Transverse colon (tissue), 4 donors: ENCODE data around the gene SPATA22. TPM values are rescaled to one million over a fixed set of nuclear protein-coding genes. Genes with fewer than 3 reads are reported as not detected.

Experiments
- DNase-seq: peaks from one replicate; pipeline ENCODE4 v3.0.0-alpha.2; 2019
- H3K27ac ChIP-seq, 4 donors: fragments of 200-600 bp; sonication (generic); 2 replicates each; pipeline ENCODE4 v1.5.1; 2016 to 2018; ENCODE audit warnings: inconsistent platforms in 4 of 4
- H3K27me3 ChIP-seq: fragments of 200-600 bp; sonication (generic); 2 replicates; pipeline ENCODE4 v1.5.1; 2017; ENCODE audit warnings: inconsistent platforms
- H3K36me3 ChIP-seq, 4 donors: fragments of 200-600 bp; sonication (generic); 2 replicates each; pipeline ENCODE4 v1.5.1; 2017 to 2019; ENCODE audit warnings: inconsistent platforms in 4 of 4
- H3K4me1 ChIP-seq, 4 donors: fragments of 200-600 bp; sonication (generic); 2 replicates each; pipeline ENCODE4 v1.5.1; 2017 to 2020; ENCODE audit warnings: inconsistent platforms in 4 of 4
- H3K4me3 ChIP-seq, 4 donors: fragments of 200-600 bp; sonication (generic); 1 replicate in 1 of 4; 2 replicates in 3 of 4; pipeline versions ENCODE4 v1.5.1 to v1.6.1; 2017 to 2019; ENCODE audit warnings: inconsistent platforms in 4 of 4
- H3K9me3 ChIP-seq, 2 donors: fragments of 200-600 bp; sonication (generic); 2 replicates each; pipeline ENCODE4 v1.5.1; 2017 to 2019; ENCODE audit warnings: inconsistent platforms in 2 of 2
- EP300 ChIP-seq: sonication (generic); formaldehyde crosslinking; IDR thresholded peaks from one replicate; pipeline ENCODE4 v1.6.1; 2017; ENCODE audit warnings: antibody characterized with exemption, low read depth
- POLR2A ChIP-seq: fragments of 450-650 bp; IDR thresholded peaks from one replicate; pipeline ENCODE4 v1.6.1; 2016; ENCODE audit warnings: antibody characterized with exemption, mild to moderate bottlenecking, moderate library complexity
- POLR2AphosphoS5 ChIP-seq, 3 donors: sonication (generic); formaldehyde crosslinking; IDR thresholded peaks; one replicate each; pipeline ENCODE4 v1.6.1; 2016; ENCODE audit warnings: antibody characterized with exemption in 3 of 3
- WGBS, 2 donors: methylation state at CpG; one replicate each; pipeline ENCODE4 v1.1.5; 2018; ENCODE audit warnings: low coverage in 1 of 2; 5-methylcytosine and 5-hydroxymethylcytosine counted together
- in situ Hi-C, 4 donors: fragments of 200-750 bp; cut with MboI; loops; one replicate each; pipeline versions ENCODE4 v1.15.0 to v1.15.1; 2017; ENCODE audit warnings: low sequenced_read_pairs in 3 of 4, low pct_ligation_motif_present in 1 of 4, low pct_unique_long_range_greater_than_20kb in 1 of 4
- intact Hi-C: fragments of 100-400 bp; cut with DNase I; formaldehyde crosslinking; loops from one replicate; pipeline ENCODE4 v1.15.1; 2023; ENCODE audit warnings: low total_unique reads
- total RNA-seq, 4 donors: library from RNA; depleted of rRNA; stranded (reverse); fragments of >200 nt; gene quantifications; one replicate each; pipeline ENCODE4 v1.1.0, GENCODE V29; 2016
- TF ChIP-seq, protein P1 (sequence below), 5 experiments: fragments of 200-600 bp in 3 of 5; fragments of 450-650 bp in 2 of 5; sonication (generic) in 3 of 5; IDR thresholded peaks; 1 replicate in 2 of 5; 2 replicates in 3 of 5; pipeline ENCODE4 v1.5.1; 2016 to 2017; ENCODE audit warnings: antibody characterized with exemption in 5 of 5, inconsistent platforms in 3 of 5, mild to moderate bottlenecking in 2 of 5, moderate library complexity in 1 of 5

SPATA22 gene
- total RNA-seq, 4 donors from 2014 or later = not detected

DNA sequence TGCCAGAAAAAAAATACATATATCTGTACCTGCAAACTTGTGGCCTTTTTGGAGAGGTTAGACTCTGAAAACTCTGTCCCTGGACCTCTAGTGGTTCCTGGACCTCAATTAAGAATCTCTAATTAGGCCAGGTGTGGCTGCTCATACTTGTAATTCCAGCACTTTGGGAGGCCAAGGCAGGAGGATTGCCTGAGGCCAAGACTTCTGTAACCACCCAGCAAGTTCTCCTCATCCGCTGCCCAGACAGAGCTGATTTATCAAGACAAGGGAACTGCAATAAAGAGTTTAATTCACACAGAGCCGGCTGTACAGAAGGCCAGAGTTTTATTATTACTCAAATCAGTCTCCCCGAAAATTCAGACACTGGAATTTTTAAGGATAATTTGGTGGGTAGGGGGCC is 8.4 kb upstream of the SPATA22 start:
- H3K4me3 ChIP-seq = no peak overlapping the region
- 81% methylated on average over 3 of the region's 3 CpGs; no CpG with 5 or more reads in 1 of the 2 donors for WGBS, 2 donors
- H3K27ac ChIP-seq = no peak overlapping the region
- no peak for DNase-seq
- no peaks in the 10 kb centered on the region for H3K27me3 ChIP-seq
- in situ Hi-C loops = loop anchor here in 1 of 4 donors (25.0 kb wide), 1 partner anchor 93 kb away; the partner anchor contains the start of genes OR1E1 and OR3A2
- no peak for TF ChIP-seq EP300
- no peak for TF ChIP-seq POLR2AphosphoS5 (IDR thresholded peaks at IDR 0.05)
- TF ChIP-seq, protein P1, sequence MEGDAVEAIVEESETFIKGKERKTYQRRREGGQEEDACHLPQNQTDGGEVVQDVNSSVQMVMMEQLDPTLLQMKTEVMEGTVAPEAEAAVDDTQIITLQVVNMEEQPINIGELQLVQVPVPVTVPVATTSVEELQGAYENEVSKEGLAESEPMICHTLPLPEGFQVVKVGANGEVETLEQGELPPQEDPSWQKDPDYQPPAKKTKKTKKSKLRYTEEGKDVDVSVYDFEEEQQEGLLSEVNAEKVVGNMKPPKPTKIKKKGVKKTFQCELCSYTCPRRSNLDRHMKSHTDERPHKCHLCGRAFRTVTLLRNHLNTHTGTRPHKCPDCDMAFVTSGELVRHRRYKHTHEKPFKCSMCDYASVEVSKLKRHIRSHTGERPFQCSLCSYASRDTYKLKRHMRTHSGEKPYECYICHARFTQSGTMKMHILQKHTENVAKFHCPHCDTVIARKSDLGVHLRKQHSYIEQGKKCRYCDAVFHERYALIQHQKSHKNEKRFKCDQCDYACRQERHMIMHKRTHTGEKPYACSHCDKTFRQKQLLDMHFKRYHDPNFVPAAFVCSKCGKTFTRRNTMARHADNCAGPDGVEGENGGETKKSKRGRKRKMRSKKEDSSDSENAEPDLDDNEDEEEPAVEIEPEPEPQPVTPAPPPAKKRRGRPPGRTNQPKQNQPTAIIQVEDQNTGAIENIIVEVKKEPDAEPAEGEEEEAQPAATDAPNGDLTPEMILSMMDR (IDR thresholded peaks at IDR 0.05) = no peak
- TF ChIP-seq POLR2A = no peak
- intact Hi-C loops = no loop called here
- peaks cover 0 to 22% (median 7%) of the 10 kb centered on the region in 4 donors for H3K4me1 ChIP-seq
- H3K9me3 ChIP-seq = no peaks in the 10 kb centered on the region
- no peaks in the 10 kb centered on the region for H3K36me3 ChIP-seq

DNA sequence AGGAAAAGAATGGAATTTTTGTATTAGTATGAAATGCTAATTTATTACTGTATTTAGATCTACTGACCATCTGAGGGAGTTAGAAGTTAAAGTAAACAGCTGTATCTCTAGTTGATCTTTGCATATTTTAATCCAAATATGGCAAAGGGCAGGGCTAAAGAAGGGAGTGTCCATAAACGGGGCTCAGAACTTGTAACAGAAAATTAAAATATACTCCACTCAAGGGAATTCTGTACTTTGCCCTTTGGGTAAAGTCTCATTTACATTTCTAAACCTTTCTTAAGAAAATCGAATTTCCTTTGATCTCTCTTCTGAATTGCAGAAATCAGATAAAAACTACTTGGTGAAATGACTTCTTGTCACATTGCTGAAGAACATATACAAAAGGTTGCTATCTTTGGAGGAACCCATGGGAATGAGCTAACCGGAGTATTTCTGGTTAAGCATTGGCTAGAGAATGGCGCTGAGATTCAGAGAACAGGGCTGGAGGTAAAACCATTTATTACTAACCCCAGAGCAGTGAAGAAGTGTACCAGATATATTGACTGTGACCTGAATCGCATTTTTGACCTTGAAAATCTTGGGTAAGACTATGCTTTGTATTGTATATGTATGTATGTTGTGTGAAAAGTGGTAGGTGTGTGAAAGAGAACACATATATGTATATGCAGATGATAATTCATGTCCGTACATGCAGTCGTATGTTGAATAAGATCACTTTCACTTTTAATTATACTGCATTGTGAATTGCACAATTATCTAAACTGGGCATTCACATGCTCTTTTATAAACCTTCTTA is 4.4 kb upstream of the SPATA22 start, which contains the start of gene ASPA:
ASPA (plus strand) TSS at position 186 of the 799 bp plus-strand sequence; CDS start at position 349, 163 bp downstream.
- Histone ChIP-seq H3K27me3 (no peaks in the 10 kb centered on the region), H3K4me1 (peaks cover 11 to 38% (median 18%) of the 10 kb centered on the region in 4 donors), H3K9me3 (no peaks in the 10 kb centered on the region), H3K36me3 (no peaks in the 10 kb centered on the region), H3K27ac (peak within 1 kb of the TSS; percentile 69 to 84 (median 74)), H3K4me3 (peak within 1 kb of the TSS in 3 of 4 donors; percentile 13 to 45 (median 16))
- TF ChIP-seq, protein P1 (IDR thresholded peaks at IDR 0.05) = no peak
- TF ChIP-seq POLR2AphosphoS5 (IDR thresholded peaks at IDR 0.05) (no peak), EP300 (no peak), POLR2A (no peak)
- in situ Hi-C loops = loop anchor here in 1 of 4 donors (25.0 kb wide), 1 partner anchor 89 kb away; the partner anchor contains the start of genes OR1E1 and OR3A2
- 19 to 28% methylated on average over 7 of the region's 7 CpGs for WGBS, 2 donors
- no peak for DNase-seq
- intact Hi-C loops = no loop called here

DNA sequence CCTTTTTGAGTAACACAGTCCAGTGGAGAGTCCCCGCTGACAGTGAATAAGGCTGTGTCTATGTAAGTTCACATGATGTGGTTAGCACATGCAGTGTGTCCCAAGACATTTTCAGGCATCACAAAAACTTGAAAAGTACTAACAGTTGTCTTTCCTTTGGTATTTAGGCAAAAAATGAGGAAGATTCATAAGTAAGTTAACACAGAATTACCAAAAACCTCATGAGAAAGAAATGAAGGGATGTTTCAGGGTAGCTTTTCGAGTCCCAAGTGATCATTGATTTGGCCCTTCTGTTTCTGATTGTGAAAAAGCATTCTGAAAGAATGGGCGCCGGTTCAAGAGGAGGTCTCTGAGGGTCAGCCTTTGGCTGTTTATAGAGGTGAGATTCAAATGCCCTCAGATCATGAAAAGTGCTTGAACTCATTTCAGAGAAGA is 3.6 kb upstream of the SPATA22 start:
- H3K4me1 ChIP-seq = peaks cover 11 to 38% (median 18%) of the 10 kb centered on the region in 4 donors
- WGBS, 2 donors = 61 to 66% methylated on average over 3 to 4 of the region's 4 CpGs
- TF ChIP-seq EP300 (no peak), POLR2A (no peak), POLR2AphosphoS5 (IDR thresholded peaks at IDR 0.05) (no peak)
- TF ChIP-seq, protein P1 (IDR thresholded peaks at IDR 0.05) = no peak

DNA sequence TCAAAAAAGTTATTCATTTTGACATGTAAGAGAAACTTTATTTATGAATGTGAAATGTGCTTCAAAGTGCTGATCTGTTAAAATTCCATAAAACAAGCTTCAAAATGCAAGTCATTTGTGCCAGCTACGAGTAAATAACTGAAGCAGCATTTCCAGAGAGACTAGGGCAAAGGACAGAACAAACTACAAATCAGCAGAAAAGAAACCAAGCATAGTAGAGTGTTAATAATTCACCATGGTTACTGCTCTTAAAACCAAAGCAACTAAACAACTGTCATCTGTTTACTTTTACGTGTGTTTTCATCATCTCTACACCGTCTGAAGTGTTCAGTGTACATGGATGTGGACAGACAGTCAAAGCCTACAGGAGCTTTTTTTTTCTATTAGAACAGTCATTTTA is 2.6 kb upstream of the SPATA22 start:
- in situ Hi-C loops = loop anchor here in 1 of 4 donors (25.0 kb wide), 1 partner anchor 112 kb away; no protein-coding TSS in a partner anchor
- H3K9me3 ChIP-seq = no peaks in the 10 kb centered on the region
- TF ChIP-seq, protein P1 (IDR thresholded peaks at IDR 0.05) = no peak
- TF ChIP-seq POLR2AphosphoS5 (IDR thresholded peaks at IDR 0.05) = peak in 1 of 3 donors; percentile 45
- no peak for DNase-seq
- WGBS, 2 donors = 21 to 34% methylated on average over 3 of the region's 3 CpGs
- H3K27me3 ChIP-seq = no peaks in the 10 kb centered on the region
- intact Hi-C loops = no loop called here
- peaks cover 11 to 38% (median 18%) of the 10 kb centered on the region in 4 donors for H3K4me1 ChIP-seq
- no peak overlapping the region for H3K4me3 ChIP-seq
- no peaks in the 10 kb centered on the region for H3K36me3 ChIP-seq
- H3K27ac ChIP-seq = peak overlapping the region; percentile 69 to 84 (median 74)

More for the DNA sequence above, 3.6 kb upstream of the SPATA22 start:
- Histone ChIP-seq H3K27ac (peak overlapping the region; percentile 69 to 84 (median 74)), H3K4me3 (peak overlapping the region in 1 of 4 donors; percentile 45), H3K27me3 (no peaks in the 10 kb centered on the region), H3K9me3 (no peaks in the 10 kb centered on the region), H3K36me3 (no peaks in the 10 kb centered on the region)
- DNase-seq = no peak
- in situ Hi-C loops (loop anchor here in 1 of 4 donors (25.0 kb wide), 1 partner anchor 88 kb away; the partner anchor contains the start of genes OR1E1 and OR3A2), intact Hi-C loops (no loop called here)
